22Rv1 (cell line): ENCODE data around the gene PHOX2B.

ENCODE experiments used
- CTCF ChIP-seq: fragments of 450-650 bp; IDR thresholded peaks from 2 replicates; pipeline ENCODE4 v1.5.1; 2017; ENCODE audit warnings: mild to moderate bottlenecking
- ZFX ChIP-seq: fragments of 450-650 bp; IDR thresholded peaks from 2 replicates; pipeline ENCODE4 v1.6.1; 2017; ENCODE audit warnings: antibody characterized with exemption, borderline replicate concordance

DNA sequence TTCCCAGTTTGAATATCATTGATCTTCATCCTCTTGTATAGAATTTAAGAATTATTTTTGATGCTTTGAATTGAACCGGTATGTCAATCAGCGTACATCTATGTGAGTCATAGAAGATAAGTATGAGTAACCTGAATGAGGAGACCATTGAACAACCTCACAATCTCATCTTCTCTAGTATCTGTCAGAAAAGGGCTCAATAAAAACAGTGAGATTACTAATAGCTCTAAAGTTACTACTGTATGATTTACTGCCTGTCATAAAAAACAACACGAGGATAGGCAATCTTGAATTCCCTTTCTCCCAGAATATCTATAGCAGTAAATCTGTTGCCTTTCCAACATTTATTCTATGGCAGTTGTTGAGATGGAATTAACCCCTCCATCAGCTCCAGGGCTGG is 36.1 kb downstream of the PHOX2B start:
- no peak for TF ChIP-seq ZFX
- TF ChIP-seq CTCF: no peak
